Neutrophil (primary cell): ENCODE measurements around the gene STK25.

Experiments
- H3K27ac ChIP-seq: fragments of 200-600 bp; sonication (generic); 2 replicates; pipeline ENCODE4 v1.5.1; 2016; ENCODE audit warnings: mild to moderate bottlenecking, moderate library complexity
- H3K27me3 ChIP-seq: fragments of 200-600 bp; sonication (generic); 2 replicates; pipeline ENCODE4 v1.6.0; 2016; ENCODE audit warnings: mild to moderate bottlenecking
- H3K36me3 ChIP-seq: fragments of 200-600 bp; sonication (generic); 2 replicates; pipeline ENCODE4 v1.5.1; 2017
- H3K4me1 ChIP-seq, 2 experiments: fragments of 200-600 bp in 1 of 2; sonication (generic) in 1 of 2; 1 replicate in 1 of 2; 2 replicates in 1 of 2; pipeline versions ENCODE4 v1.5.1 to v1.6.1; 2013 to 2016; ENCODE audit warnings: low read depth in 1 of 2, low read length in 1 of 2, mild to moderate bottlenecking in 1 of 2, moderate library complexity in 1 of 2; ENCODE audit not compliant: control insufficient read depth in 1 of 2, insufficient read depth in 1 of 2
- H3K4me3 ChIP-seq, 2 experiments: fragments of 200-600 bp in 1 of 2; sonication (generic) in 1 of 2; 1 replicate in 1 of 2; 2 replicates in 1 of 2; pipeline ENCODE4 v1.5.1; 2013 to 2016; ENCODE audit warnings: low read depth in 1 of 2, low read length in 1 of 2, mild to moderate bottlenecking in 1 of 2, moderate library complexity in 1 of 2
- H3K9me3 ChIP-seq: fragments of 200-600 bp; sonication (generic); 2 replicates; pipeline ENCODE4 v1.5.1; 2016
- TF ChIP-seq, protein P1 (sequence below): fragments of 200-600 bp; sonication (generic); IDR thresholded peaks from 2 replicates; pipeline ENCODE4 v1.5.1; 2016; ENCODE audit warnings: antibody characterized with exemption

Gene STK25

DNA sequence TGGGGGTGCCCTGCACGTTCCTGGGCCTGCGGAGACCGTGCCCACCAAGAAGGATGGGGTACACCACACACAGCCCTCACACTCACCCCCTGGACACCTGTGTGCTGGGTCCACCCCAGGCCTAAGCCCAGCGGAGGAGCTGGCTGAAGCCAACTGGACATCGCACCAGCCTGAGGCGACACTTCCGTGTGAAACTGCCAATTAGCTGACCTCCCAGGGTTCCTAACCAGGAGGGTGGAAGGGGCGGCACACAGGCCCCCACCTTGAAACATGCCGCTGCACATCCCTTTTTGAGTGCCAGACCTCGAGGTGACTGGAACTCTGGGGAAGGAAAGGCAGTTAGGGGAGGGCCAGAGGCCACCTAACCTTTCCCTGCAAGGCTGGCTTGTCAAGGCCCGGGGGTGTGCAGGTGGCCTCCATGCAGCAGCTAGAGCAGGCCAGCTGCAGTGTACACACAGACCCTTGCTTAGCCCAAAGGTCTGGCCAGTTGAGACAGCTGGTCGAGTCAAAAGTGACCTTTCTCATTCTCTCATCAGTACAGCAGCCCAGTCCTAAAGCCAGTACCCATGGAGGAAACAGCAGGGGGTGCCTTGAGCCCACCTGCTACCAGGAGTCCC, 4.5 kb downstream of the STK25 start:
- peaks cover 17% of the 10 kb centered on the region for H3K36me3 ChIP-seq
- H3K9me3 ChIP-seq: no peaks in the 10 kb centered on the region
- H3K4me1 ChIP-seq: peaks cover 9 to 12% of the 10 kb centered on the region in 2 experiments

DNA sequence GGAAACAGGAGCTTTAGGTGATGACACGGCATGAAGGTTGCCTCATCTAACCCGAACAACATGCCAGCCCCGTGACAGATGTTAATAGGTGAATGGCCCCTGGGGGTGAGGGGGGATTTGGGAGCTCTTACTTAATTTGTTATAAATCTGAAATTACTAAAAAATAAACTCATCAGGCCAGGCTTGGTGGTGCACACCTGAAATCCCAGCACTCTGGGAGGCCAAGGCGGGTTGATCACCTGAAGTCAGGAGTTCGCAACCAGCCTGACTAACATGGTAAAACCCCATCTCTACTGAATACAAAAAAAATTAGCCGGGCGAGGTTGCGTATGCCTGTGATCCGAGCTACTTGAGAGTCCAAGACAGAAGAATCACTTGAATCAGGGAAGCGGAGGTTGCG, 6.1 kb downstream of the STK25 start:
- Histone ChIP-seq H3K9me3 (no peaks in the 10 kb centered on the region), H3K4me1 (peaks cover 2% of the 10 kb centered on the region in 2 experiments), H3K4me3 (no peak overlapping the region), H3K27me3 (peaks cover 9% of the 10 kb centered on the region), H3K36me3 (peaks cover 33% of the 10 kb centered on the region), H3K27ac (no peak overlapping the region)
- TF ChIP-seq, protein P1, sequence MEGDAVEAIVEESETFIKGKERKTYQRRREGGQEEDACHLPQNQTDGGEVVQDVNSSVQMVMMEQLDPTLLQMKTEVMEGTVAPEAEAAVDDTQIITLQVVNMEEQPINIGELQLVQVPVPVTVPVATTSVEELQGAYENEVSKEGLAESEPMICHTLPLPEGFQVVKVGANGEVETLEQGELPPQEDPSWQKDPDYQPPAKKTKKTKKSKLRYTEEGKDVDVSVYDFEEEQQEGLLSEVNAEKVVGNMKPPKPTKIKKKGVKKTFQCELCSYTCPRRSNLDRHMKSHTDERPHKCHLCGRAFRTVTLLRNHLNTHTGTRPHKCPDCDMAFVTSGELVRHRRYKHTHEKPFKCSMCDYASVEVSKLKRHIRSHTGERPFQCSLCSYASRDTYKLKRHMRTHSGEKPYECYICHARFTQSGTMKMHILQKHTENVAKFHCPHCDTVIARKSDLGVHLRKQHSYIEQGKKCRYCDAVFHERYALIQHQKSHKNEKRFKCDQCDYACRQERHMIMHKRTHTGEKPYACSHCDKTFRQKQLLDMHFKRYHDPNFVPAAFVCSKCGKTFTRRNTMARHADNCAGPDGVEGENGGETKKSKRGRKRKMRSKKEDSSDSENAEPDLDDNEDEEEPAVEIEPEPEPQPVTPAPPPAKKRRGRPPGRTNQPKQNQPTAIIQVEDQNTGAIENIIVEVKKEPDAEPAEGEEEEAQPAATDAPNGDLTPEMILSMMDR: no peak

More for the DNA sequence above, 4.5 kb downstream of the STK25 start:
- peaks cover 24% of the 10 kb centered on the region for H3K27me3 ChIP-seq
- H3K4me3 ChIP-seq: no peak overlapping the region
- TF ChIP-seq, protein P1: no peak
- no peak overlapping the region for H3K27ac ChIP-seq

GRCh38 chr2:241501551-241501950, 6.8 kb downstream of the STK25 start:
- TF ChIP-seq, protein P1: no peak
- peaks cover 40% of the 10 kb centered on the region for H3K36me3 ChIP-seq
- H3K27ac ChIP-seq: no peak overlapping the region

GRCh38 chr2:241501099-241501541, 7.3 kb downstream of the STK25 start:
- Histone ChIP-seq H3K36me3 (peaks cover 45% of the 10 kb centered on the region), H3K4me1 (no peaks in the 10 kb centered on the region), H3K4me3 (no peak overlapping the region), H3K9me3 (no peaks in the 10 kb centered on the region), H3K27me3 (no peaks in the 10 kb centered on the region), H3K27ac (no peak overlapping the region)
- TF ChIP-seq, protein P1: no peak

More at GRCh38 chr2:241501551-241501950, 6.8 kb downstream of the STK25 start:
- Histone ChIP-seq H3K9me3 (no peaks in the 10 kb centered on the region), H3K27me3 (peaks cover 2% of the 10 kb centered on the region), H3K4me3 (no peak overlapping the region), H3K4me1 (no peaks in the 10 kb centered on the region)

DNA sequence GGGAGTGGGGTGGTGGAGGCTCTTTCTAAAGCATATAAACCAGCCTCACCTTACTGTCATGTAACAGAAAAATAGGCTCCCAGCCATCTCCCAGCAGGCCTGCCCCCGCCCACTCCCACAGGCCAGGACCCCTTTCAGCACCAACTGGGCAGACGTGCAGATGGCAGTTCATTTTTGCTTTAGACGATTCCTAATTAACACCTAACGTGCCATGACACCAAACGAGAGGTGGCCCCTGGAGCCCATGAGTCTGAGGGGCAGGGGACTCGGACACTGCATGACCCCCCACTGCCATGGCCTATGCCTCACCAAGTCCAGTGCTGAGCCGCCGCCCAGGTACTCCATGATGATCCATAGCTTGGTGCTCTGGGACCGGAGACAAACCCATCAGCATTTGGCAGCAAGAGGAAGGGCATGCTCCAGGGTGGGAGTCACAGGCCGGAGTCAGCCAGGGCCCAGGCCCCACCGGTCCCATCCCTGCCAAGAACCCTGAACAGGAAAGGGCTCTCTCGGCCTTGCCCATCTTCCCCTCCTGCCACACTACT, 7.9 kb downstream of the STK25 start:
- Histone ChIP-seq H3K9me3 (no peaks in the 10 kb centered on the region), H3K36me3 (peaks cover 51% of the 10 kb centered on the region), H3K4me3 (no peak overlapping the region), H3K27me3 (no peaks in the 10 kb centered on the region), H3K27ac (no peak overlapping the region), H3K4me1 (no peaks in the 10 kb centered on the region)
- TF ChIP-seq, protein P1: no peak
